K562 treated with DMSO at 1 percent for 24 hours (cell line): ENCODE results near the gene KCNN3. TPM values are rescaled to one million over a fixed set of nuclear protein-coding genes. Genes with fewer than 3 reads are reported as not detected.

Experiments used
- total RNA-seq: library from RNA; unstranded; fragments of 300-600 nt; gene quantifications from 2 replicates; pipeline ENCODE4 v1.2.3, GENCODE V29; 2022; ENCODE audit warnings: low read depth; ENCODE audit not compliant: insufficient read depth

Gene KCNN3
- total RNA-seq: 0.02 TPM in 1 of 2 replicates, not detected in the other

DNA sequence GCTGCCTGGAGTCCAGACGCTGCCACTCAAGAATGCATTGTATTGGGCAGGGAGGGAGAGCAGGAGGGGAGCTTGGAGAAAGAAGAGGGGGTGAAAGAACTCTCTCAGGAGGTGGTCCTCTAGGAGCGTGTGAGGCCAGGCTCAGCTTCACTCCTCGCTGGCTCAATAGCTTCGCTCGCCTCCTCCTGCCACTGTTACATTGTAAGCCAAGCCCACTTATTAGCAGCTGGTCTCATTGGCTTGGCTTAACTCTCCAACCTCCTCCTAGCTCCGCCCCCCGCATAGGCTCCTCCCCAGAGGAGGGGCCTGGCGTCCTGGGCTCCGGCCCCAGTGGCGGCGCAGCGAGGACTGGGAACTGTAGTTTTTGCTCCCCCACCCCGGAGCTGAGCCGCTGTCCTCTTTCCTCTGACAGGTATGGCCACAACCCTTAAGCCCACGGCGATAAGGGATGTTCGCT is at the start of gene KCNN3:
TSS of gene KCNN3 (minus strand) at position 167 of the 457 bp plus-strand sequence. CDS start 317 bp downstream, outside the sequence.

Other genes starting within 250 kb of the KCNN3 start
- gene PMVK, start 66.4 kb upstream of the KCNN3 start, total RNA-seq: 22.5 and 25.3 TPM in 2 replicates
- 22.6 and 23.0 TPM in 2 replicates for gene PBXIP1, start 85.8 kb upstream of the KCNN3 start, total RNA-seq
- gene PYGO2, start 91.5 kb upstream of the KCNN3 start, total RNA-seq: 49.1 and 50.8 TPM in 2 replicates
- gene SHC1, start 100.5 kb upstream of the KCNN3 start, total RNA-seq: 53.7 and 61.2 TPM in 2 replicates
- 334 and 346 TPM in 2 replicates for gene CKS1B, start 104.4 kb upstream of the KCNN3 start, total RNA-seq
- gene FLAD1, start 113.1 kb upstream of the KCNN3 start, total RNA-seq: 45.3 and 54.6 TPM in 2 replicates
- not detected in 2 replicates for gene LENEP, start 123.3 kb upstream of the KCNN3 start, total RNA-seq
- 41.9 and 50.3 TPM in 2 replicates for gene ZBTB7B, start 132.5 kb upstream of the KCNN3 start, total RNA-seq
- gene DCST2, start 163.5 kb upstream of the KCNN3 start, total RNA-seq: 0.68 and 2.1 TPM in 2 replicates
- gene DCST1, start 163.5 kb upstream of the KCNN3 start, total RNA-seq: not detected in 2 replicates
- 60.0 and 63.6 TPM in 2 replicates for gene ADAM15, start 181.0 kb upstream of the KCNN3 start, total RNA-seq
- 16.7 and 17.6 TPM in 2 replicates for gene EFNA4, start 193.5 kb upstream of the KCNN3 start, total RNA-seq
- gene EFNA3, start 208.6 kb upstream of the KCNN3 start, total RNA-seq: 5.8 and 5.9 TPM in 2 replicates